IPS DF 4.7 (cell line): ENCODE measurements around the gene DNLZ.

Experiments used
- DNase-seq: peaks from one replicate; pipeline ENCODE4 v3.0.0-alpha.2; 2013; ENCODE audit warnings: low spot score; ENCODE audit errors: extremely low read depth

DNLZ gene

GRCh38 chr9:136396219-136396515, 32.6 kb upstream of the DNLZ start:
- no peak for DNase-seq

DNA sequence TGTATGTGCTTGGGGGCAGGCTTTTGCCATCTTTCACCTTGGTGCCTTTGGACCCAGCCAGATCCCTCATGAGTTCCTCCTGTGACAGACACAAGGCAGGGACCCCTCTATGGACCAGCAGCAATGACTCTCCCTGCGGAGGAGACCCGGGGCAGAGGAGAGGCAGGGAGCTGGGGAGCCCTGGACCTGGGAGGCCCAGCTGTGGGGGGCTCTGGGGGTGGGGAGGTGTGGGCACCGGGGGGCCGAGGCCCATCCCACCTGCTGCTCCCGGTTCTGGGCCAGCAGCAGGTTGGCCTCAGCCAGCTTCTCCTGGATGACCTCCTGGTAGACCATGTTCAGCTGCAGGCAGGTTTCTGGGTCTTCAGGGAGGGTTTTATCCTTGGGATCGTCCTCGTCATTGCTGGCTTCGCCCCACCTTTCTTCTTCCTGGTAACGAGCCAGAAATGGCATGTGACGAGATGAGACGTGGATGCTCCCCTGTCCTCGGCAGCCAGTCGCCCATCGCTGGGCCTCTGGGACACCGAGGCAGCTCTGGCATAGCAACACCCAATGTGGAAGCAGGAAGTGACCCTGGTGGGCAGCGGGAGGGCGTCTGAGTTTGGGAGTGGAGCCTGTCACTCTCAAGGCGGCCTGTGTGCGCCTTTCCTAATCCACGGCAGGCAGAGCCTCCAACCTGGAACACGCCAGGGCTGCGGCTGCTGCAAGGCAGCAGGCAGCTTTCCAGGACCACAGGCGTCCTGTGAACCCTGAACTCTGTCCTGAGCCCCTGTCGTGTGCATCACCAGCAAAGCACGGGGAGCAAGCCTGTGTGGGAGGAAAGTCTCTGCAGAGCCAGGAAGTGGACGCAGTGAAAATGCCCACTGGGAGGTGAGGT, 32.0 kb upstream of the DNLZ start:
- no peak for DNase-seq

DNA sequence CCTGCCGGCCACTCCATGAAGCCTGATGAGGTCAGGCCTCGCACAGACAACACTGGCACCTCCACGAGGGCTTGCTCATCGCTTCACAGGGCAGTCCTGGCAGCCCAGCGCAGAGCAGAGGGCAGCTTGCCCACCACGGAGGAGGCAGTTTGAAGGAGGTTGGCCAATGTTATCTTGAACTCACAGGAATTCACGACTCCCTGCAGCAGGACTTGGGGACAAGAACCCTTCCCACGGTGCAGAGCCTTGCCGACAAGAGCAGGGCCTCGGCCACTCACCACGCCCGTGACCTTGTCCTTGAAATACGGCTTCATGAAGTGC, 31.4 kb upstream of the DNLZ start:
- no peak for DNase-seq

- DNase-seq, result no peak
Measured at GRCh38 chr9:136394312-136395019, 30.9 kb upstream of the DNLZ start.

DNA sequence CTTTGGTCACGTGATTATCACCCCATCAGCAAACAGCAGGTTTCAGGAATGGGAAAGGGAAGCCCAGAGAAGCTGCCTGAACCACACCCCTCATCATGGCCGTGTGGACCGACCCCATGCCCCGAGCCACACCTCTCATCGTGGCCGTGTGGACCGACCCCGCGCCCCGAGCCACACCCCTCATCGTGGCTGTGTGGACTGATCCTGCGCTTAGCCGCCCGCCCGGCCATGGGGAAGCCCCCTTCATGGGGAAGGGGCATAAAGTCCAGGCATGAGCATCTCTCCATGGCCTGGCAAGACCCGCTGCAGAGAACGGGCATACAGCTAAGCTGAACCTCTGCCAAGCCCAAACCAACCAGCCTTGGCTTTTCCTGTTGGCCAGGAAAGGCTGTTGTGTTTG, 30.0 kb upstream of the DNLZ start:
- no peak for DNase-seq

DNA sequence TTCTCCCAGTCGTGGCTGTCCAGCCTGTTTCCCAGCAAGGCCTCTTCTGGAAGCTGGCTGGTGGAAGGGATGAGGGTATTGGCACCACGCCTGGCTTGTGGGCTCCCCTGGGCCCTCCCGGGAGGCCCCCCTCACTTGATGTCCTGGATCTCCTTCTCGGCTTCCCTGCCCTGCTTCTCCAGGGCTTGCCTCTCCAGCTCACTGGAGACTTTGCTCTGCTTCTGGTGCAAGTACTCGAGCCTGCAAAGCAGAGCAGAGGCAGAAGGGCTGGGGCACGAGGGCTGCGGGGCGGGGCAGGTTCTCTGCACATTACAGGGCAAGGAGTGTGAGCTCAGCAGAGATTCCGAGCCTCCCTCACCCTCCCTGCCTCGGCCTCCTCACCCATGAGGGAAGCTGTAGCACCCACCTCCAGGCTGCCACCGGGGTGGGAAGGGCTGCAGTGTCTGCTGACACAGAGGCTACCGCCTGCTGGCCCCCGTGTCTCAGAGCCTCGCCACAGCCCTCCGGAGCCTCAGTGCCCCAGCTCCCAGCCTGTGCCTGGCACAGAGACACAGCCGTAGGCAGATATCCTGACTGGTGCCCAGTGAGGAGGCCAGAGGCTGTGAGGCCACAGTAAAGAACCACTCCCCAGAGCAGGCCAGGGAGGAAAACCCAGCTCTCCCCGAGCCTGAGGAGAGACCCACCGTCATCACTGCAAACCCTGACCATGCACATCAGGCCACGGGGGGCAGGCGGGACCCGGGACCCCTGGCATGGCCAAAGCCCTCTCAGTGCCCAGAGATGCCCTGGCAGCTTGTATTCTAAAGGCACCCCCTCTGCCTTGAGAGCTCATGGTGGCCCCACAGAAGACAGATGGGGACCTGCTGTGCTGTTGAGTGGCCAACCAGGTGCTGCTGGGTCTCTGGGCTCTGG, 29.2 kb upstream of the DNLZ start:
- DNase-seq, result no peak

DNA sequence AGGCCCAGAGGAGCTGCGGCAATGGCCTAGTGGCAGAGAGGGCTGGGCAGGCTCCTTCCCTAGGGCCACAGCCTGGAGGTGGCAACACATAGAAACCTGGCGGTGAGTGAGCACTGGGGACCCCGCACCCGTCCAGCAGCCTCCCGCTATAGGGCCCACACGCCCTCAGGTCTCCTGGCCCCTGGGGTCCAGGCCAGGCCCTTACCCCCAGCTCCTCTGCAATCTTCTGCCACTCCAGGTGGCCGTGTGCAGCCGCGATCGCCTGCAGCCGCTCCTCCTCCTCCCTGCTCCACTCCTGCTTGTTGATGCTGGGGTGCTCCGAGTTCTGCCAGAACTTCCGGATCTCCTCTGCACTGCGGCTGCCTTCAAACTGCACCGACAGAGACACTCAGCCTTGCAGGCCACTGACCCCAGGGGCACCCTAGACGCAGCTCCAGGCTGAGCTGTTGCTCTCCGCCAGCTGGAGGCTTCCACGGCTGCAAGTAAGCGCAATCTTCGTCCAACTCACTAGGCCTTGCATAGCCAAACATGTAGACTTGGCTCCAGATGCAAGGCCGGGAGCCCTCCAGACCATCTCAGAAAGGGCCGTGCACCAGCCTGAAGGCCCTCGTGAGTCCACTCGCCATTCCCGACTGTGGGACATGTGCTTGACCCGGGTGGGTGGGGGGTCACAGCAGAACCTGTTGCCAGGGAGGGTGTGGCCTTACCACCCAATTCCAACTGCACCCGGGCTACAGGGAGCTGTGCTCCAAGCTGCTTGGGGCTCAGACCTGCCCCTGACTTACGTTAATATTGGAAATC, 28.4 kb upstream of the DNLZ start:
- DNase-seq, result no peak

DNA sequence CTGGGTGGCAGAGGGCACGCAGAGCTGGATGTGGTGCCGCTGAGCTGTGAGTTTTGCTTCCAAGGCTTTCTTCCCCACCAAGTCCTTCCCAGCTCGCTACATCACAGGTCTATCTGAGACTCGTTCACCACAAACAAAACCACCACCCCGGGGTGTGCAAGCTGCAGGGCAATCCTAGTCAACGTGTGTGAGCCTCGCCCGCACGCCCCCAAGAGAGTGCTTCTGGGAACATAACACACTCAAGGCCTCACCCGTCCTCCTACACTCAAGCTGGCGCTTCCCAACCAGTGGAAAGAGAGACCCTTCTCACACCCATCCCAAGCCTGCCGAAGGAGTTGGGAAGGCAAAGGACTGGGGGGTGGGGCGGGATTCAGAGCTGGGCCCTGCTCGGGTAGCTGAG, 25.9 kb upstream of the DNLZ start:
- DNase-seq, result no peak

DNA sequence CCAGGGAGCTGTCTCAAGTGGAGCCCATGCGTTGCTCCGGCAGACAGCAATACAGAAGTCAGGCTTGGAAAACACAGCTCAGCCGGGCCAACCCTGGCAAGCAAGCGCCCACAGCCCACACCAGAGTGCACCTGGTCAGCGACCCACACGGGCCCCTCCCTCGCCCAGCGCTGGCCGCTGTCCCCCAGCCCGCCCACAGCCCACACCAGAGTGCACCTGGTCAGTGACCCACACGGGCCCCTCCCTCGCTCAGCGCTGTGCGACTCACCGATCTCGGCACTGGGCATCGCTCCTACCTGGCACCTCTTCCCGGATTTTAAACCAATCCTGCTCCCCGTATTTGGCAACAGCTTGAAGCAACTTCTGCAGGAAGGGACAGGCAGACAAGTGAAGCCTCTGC, 23.7 kb upstream of the DNLZ start:
- DNase-seq, result no peak

GRCh38 chr9:136386018-136386417, 22.5 kb upstream of the DNLZ start:
- no peak for DNase-seq

- no peak for DNase-seq
Measured at GRCh38 chr9:136385015-136385414, 21.5 kb upstream of the DNLZ start.

DNA sequence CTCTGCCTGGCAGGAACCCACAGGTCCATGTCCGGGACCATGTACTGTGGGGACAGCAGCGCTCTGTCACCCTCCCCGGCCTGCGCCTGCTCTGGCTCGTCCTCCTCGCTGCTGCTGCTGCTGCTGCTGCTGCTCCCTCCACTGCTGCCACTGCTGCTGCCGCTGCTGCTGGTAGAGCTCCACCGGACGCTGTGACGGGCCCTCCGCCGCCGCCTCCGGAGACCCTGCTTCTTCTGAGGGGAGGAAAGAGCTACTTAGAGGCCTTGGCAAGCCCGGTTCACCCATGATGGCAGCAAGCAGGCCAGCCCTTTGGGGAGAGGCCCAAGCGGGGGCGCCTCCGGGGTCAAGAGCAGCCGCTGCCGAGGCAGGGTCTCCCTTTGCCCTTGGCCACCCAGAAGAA, 19.9 kb upstream of the DNLZ start:
- DNase-seq, result no peak

- DNase-seq, result no peak
Measured at GRCh38 chr9:136381966-136382513, 18.5 kb upstream of the DNLZ start.

- DNase-seq, result no peak
Measured at GRCh38 chr9:136381311-136381710, 17.8 kb upstream of the DNLZ start.

DNA sequence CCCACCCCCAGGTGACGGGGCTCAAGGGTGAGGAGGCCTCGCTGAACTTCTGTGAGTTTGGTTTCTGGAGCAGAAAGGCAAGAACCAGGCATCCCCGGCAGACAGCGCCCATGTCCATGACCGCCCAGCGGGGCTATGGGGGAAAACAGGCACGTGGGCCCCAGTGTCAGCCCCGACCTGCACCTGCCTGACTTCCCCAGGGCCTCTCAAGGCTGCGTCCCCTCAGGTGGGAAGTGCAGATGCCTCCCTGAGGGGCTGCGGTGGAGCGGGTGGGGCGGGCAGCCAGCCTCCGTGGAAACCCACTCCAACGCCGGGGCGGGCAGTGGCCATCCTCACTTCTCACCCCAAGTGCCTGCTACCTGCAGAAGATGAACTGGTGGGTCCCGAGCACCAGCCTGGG, 16.8 kb upstream of the DNLZ start:
- DNase-seq, result no peak

DNA sequence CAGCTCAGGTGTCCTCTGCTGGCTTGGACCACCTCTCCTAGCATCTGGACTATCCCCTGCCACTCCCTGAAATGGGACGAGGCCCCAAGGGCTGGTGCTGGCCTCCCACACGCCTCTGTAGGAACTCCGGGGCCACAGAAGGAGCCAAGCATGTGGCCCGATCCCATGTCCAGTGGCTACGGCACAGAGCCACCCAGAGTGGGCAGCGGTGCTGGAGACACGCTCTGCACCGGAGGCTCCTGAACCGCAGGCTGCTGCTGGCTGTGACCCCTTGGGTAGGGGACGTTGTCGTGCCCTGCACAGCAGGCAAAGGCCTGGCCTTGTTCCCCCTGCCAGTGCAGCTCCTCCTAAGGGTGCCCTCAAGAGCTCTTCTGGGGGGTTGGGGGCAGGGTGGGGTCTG, 16.3 kb upstream of the DNLZ start:
- no peak for DNase-seq

DNA sequence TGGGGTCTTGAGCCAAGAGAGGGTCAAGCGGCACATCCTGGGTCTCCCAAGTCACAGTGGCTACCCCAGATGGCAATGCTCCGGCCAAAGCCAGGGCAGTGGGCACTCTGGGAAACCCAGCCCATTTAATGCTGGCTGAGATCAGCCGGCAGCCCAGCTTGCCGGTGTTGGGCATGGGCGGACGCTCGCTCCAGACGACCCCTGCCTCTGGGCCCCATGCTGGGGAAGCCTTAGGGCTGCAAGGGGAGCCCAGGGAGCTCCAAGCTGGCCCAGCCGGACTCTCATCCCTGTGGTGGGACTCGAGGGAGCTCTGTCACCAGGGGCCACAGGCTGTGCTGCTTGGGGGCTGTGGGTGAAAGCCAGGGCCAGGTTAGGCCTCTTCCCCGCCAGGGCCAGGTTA, 15.9 kb upstream of the DNLZ start:
- no peak for DNase-seq

DNA sequence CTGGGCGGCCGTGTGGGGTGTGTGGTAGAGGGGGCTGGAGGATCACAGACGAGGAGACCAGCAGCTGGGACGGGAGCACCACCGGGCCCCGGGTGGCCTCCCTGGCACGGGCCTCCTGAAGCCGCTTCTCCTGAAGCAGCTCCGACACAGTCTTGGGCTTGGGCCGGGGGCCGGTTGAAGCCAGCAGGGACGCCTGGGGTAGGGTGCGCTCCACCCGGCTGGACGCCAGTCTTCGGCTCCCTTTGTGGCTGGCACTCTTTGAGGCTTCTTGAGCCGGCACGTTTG, 15.4 kb upstream of the DNLZ start:
- DNase-seq, result no peak

- no peak for DNase-seq
Measured at GRCh38 chr9:136378170-136379002, 14.8 kb upstream of the DNLZ start.

DNA sequence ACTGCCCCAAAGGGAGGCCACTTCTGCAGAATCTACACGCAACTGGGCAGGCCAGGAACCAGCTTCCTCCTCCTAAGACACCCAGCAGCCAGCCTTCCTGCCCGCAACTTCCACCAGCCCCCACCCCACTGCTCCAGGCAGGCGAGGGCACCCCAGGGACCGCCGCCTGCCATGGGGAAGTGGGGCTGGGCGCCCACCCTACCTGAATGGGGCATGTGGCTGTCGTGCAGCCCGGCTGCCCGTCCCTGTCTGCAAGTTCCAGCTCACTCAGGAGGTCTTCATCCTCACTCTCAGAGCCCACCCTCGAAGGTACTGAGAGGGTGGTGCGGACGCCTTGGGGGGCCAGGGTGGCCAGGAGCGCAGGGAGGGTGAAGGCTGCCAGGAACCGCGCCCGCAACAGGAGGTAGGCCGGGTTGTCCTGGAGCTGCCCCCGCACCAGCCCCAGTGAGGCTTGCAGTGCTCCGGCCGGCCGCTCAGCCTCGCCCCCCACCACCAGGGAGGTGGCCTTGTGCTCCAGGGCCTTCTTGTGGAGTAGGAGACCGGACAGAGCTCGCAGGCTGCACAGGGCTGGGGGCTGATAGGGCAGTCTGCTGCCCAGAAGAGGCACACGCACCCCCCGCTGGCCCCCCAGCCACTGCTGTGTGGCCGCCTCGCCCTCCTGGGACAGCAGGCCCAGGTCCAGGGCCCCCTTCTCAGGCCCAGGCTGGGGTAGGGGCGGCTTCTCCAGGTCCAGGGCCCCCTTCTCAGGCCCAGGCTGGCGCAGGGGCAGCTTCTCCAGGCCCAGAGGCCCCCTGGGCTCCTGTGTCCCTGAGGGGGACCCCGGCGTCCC, 14.0 kb upstream of the DNLZ start:
- no peak for DNase-seq
